IMR-90 (cell line): ENCODE results near the gene KRT77. TPM values are rescaled to one million over a fixed set of nuclear protein-coding genes. Genes with fewer than 3 reads are reported as not detected.

Experiments used
- ATAC-seq: fragments of 200-7000 bp; cut with Tn5 transposase; 2 replicates; pipeline ENCODE4 v1.9.1; 2020; ENCODE audit warnings: low read depth, mild to moderate bottlenecking, moderate library complexity
- BruUV-seq: library from RNA; stranded (reverse); fragments of 400-500 nt; replicated peaks from 2 replicates; lab custom pipeline; 2021; lab: Mats Ljungman, UMichigan
- CTCF ChIA-PET: fragments of 300-600 bp; formaldehyde crosslinking; extraction: SDS; loops from one replicate; lab custom pipeline; 2021; ENCODE audit warnings: antibody characterized with exemption; lab: Yijun Ruan, JAX
- POLR2A ChIA-PET: fragments of 300-600 bp; sonication (Branson Sonifier 250); formaldehyde crosslinking; loops from one replicate; lab custom pipeline; 2022; ENCODE audit warnings: antibody characterized with exemption; ENCODE audit not compliant: unreplicated experiment; lab: Charles Lee
- DNase-seq: peaks from one replicate; pipeline ENCODE4 v3.0.0; 2013
- H2AFZ ChIP-seq: replicated peaks from 2 replicates; pipeline ENCODE3; 2013; ENCODE audit warnings: low read length, mild to moderate bottlenecking; ENCODE audit not compliant: poor library complexity
- H2AK5ac ChIP-seq: 2 replicates; pipeline ENCODE4 v1.6.1; 2013; ENCODE audit warnings: low read depth, low read length, inconsistent platforms
- H2AK9ac ChIP-seq: replicated peaks from 2 replicates; pipeline ENCODE3; 2013; ENCODE audit warnings: mild to moderate bottlenecking, low read depth, low read length, moderate library complexity; ENCODE audit not compliant: poor library complexity
- H2BK120ac ChIP-seq: 2 replicates; pipeline ENCODE4 v1.6.1; 2013; ENCODE audit warnings: low read depth, low read length, inconsistent platforms
- H2BK15ac ChIP-seq: 3 replicates; pipeline ENCODE4 v1.6.1; 2013; ENCODE audit warnings: low read depth, low read length, inconsistent platforms
- H2BK20ac ChIP-seq: 2 replicates; pipeline ENCODE4 v1.6.1; 2013; ENCODE audit warnings: low read depth, mild to moderate bottlenecking, inconsistent platforms, low read length, moderate library complexity
- H2BK5ac ChIP-seq: 2 replicates; pipeline ENCODE4 v1.6.1; 2013; ENCODE audit warnings: mild to moderate bottlenecking, low read depth, low read length, inconsistent platforms; ENCODE audit not compliant: poor library complexity, severe bottlenecking
- H3K14ac ChIP-seq: replicated peaks from 2 replicates; pipeline ENCODE4 v1.6.1; 2013; ENCODE audit warnings: low read depth, low read length, inconsistent platforms
- H3K18ac ChIP-seq: 2 replicates; pipeline ENCODE4 v1.6.1; 2013; ENCODE audit warnings: low read depth, low read length, control low read depth
- H3K23ac ChIP-seq: 2 replicates; pipeline ENCODE4 v1.6.1; 2013; ENCODE audit warnings: low read depth, low read length, inconsistent platforms
- H3K27ac ChIP-seq: 2 replicates; pipeline ENCODE4 v1.5.1; 2013; ENCODE audit warnings: mild to moderate bottlenecking, control low read depth, low read length; ENCODE audit not compliant: insufficient read depth
- H3K27me3 ChIP-seq: 2 replicates; pipeline ENCODE4 v1.6.1; 2013; ENCODE audit warnings: low read length; ENCODE audit not compliant: control insufficient read depth, insufficient read depth
- H3K36me3 ChIP-seq: 2 replicates; pipeline ENCODE4 v1.6.1; 2013; ENCODE audit warnings: low read length, mixed read lengths; ENCODE audit not compliant: control insufficient read depth, insufficient read depth
- H3K4ac ChIP-seq: 2 replicates; pipeline ENCODE4 v1.6.1; 2013; ENCODE audit warnings: low read depth, low read length, inconsistent platforms
- H3K4me1 ChIP-seq: 2 replicates; pipeline ENCODE4 v1.6.1; 2013; ENCODE audit warnings: low read length, mixed read lengths; ENCODE audit not compliant: control insufficient read depth, insufficient read depth
- H3K4me2 ChIP-seq: 2 replicates; pipeline ENCODE4 v1.6.1; 2013; ENCODE audit warnings: low read depth, mild to moderate bottlenecking, control low read depth, low read length, moderate library complexity
- H3K4me3 ChIP-seq: 2 replicates; pipeline ENCODE4 v1.5.1; 2013; ENCODE audit warnings: low read depth, mild to moderate bottlenecking, control low read depth, low read length, moderate library complexity; ENCODE audit not compliant: insufficient read depth
- H3K56ac ChIP-seq: 2 replicates; pipeline ENCODE4 v1.6.1; 2013; ENCODE audit warnings: low read length, inconsistent platforms; ENCODE audit not compliant: insufficient read depth; ENCODE audit errors: extremely low read depth
- H3K79me1 ChIP-seq, 2 experiments: 2 replicates each; pipeline ENCODE4 v1.6.1; 2013; ENCODE audit warnings: low read length in 2 of 2, inconsistent platforms in 1 of 2, low read depth in 1 of 2
- H3K9ac ChIP-seq: 2 replicates; pipeline ENCODE4 v1.6.1; 2013; ENCODE audit warnings: low read depth, low read length, control low read depth
- H3K9me1 ChIP-seq: 2 replicates; pipeline ENCODE4 v1.6.1; 2013; ENCODE audit warnings: low read length, inconsistent platforms; ENCODE audit not compliant: insufficient read depth
- H3K9me3 ChIP-seq: 2 replicates; pipeline ENCODE4 v1.6.1; 2013; ENCODE audit warnings: low read length; ENCODE audit not compliant: control insufficient read depth, insufficient read depth
- H4K20me1 ChIP-seq: 2 replicates; pipeline ENCODE4 v1.6.1; 2013; ENCODE audit warnings: low read length, inconsistent platforms; ENCODE audit not compliant: insufficient read depth
- H4K5ac ChIP-seq: 2 replicates; pipeline ENCODE4 v1.6.1; 2013; ENCODE audit warnings: mild to moderate bottlenecking, low read depth, low read length, control low read depth
- H4K8ac ChIP-seq, 2 experiments: 2 replicates each; pipeline ENCODE4 v1.6.1; 2013; ENCODE audit warnings: low read depth in 2 of 2, low read length in 2 of 2, control low read depth in 1 of 2, inconsistent platforms in 1 of 2
- H4K91ac ChIP-seq: 2 replicates; pipeline ENCODE4 v1.6.1; 2013; ENCODE audit warnings: low read depth, low read length, inconsistent platforms; ENCODE audit not compliant: insufficient read depth
- BHLHE40 ChIP-seq: fragments of 150-350 bp; IDR thresholded peaks from 2 replicates; pipeline ENCODE4 v1.6.1; 2016; ENCODE audit warnings: mild to moderate bottlenecking, low read depth, low read length
- CEBPB ChIP-seq: IDR thresholded peaks from 2 replicates; pipeline ENCODE4 v1.6.1; 2012; ENCODE audit warnings: low read depth, low read length, improper control_type of control experiment
- MAFK ChIP-seq: IDR thresholded peaks from 2 replicates; pipeline ENCODE4 v1.6.1; 2012; ENCODE audit warnings: low read depth, low read length, improper control_type of control experiment
- MXI1 ChIP-seq: IDR thresholded peaks from 2 replicates; pipeline ENCODE4 v1.6.1; 2012; ENCODE audit warnings: low read depth, mild to moderate bottlenecking, low read length, moderate library complexity, borderline replicate concordance
- NFE2L2 ChIP-seq: fragments of 150-350 bp; IDR thresholded peaks from 2 replicates; pipeline ENCODE4 v1.6.1; 2016; ENCODE audit warnings: low read depth, mild to moderate bottlenecking, low read length
- RCOR1 ChIP-seq: IDR thresholded peaks from 2 replicates; pipeline ENCODE4 v1.6.1; 2012; ENCODE audit warnings: mild to moderate bottlenecking, low read length, improper control_type of control experiment; ENCODE audit not compliant: insufficient replicate concordance
- SMC3 ChIP-seq: fragments of 150-350 bp; IDR thresholded peaks from 2 replicates; pipeline ENCODE4 v1.6.1; 2016; ENCODE audit warnings: low read depth, mild to moderate bottlenecking, antibody characterized with exemption, low read length, moderate library complexity
- WGBS, 2 experiments: methylation state at CpG; one replicate each; pipeline versions ENCODE4 v1.1.5 to v1.1.7; 2013; ENCODE audit warnings: missing lambda C conversion rate in 2 of 2; ENCODE audit not compliant: insufficient read length in 1 of 2; ENCODE audit errors: extremely low coverage in 2 of 2; 5-methylcytosine and 5-hydroxymethylcytosine counted together
- dilution Hi-C: fragments of 300-500 bp; cut with HindIII; formaldehyde crosslinking; loops from one replicate; pipeline ENCODE4 v1.14.3; 2018; ENCODE audit warnings: low sequenced_read_pairs; ENCODE audit not compliant: unreplicated experiment
- in situ Hi-C: fragments of 300-500 bp; cut with MboI; formaldehyde crosslinking; loops from 3 replicates; pipeline ENCODE4 v1.14.3; 2019; ENCODE audit warnings: low sequenced_read_pairs, inconsistent platforms, mixed read lengths
- intact Hi-C: fragments of 100-400 bp; cut with micrococcal nuclease; formaldehyde crosslinking; loops from 2 replicates; pipeline ENCODE4 v1.10.0; 2022
- polyA plus RNA-seq, 3 experiments: library from polyadenylated mRNA; depleted of rRNA; stranded (reverse); fragments of >200 nt; gene quantifications; 2 replicates each; pipeline ENCODE4 v1.2.3, GENCODE V29; 2012; ENCODE audit warnings: low replicate concordance in 1 of 3
- total RNA-seq: library from RNA; depleted of rRNA; stranded (reverse); fragments of >200 nt; gene quantifications from 2 replicates; pipeline ENCODE4 v1.2.3, GENCODE V29; 2012
- TF ChIP-seq, protein P1 (sequence below): fragments of 150-350 bp; IDR thresholded peaks from 2 replicates; pipeline ENCODE4 v1.6.1; 2017; ENCODE audit warnings: mild to moderate bottlenecking, antibody characterized with exemption, low read length, low read depth

Gene KRT77
- total and polyA plus RNA-seq, 2 of the 4 experiments (the other 2 are of a cell fraction), result not detected

- no peak overlapping the region for H3K4me3 ChIP-seq
- no peak overlapping the region for H2AK5ac ChIP-seq
- no peak for DNase-seq
- H3K27ac ChIP-seq, result no peak overlapping the region
- BruUV-seq, result no TSS peak
- H3K36me3 ChIP-seq, result no peaks in the 10 kb centered on the region
- H2BK20ac ChIP-seq, result no peak overlapping the region
- H3K9me3 ChIP-seq, result no peaks in the 10 kb centered on the region
- no peak overlapping the region for H3K23ac ChIP-seq
- ChIA-PET CTCF (no interaction called here), POLR2A (no interaction called here)
- H4K91ac ChIP-seq, result no peak overlapping the region
- H3K9me1 ChIP-seq, result no peaks in the 10 kb centered on the region
- H3K4ac ChIP-seq, result no peak overlapping the region
- no peak overlapping the region for H4K8ac ChIP-seq
- no peaks in the 10 kb centered on the region for H4K20me1 ChIP-seq
- TF ChIP-seq MXI1, result no peak
- no peak for TF ChIP-seq SMC3
- no peak for TF ChIP-seq BHLHE40
- no peak for TF ChIP-seq MAFK
- TF ChIP-seq, protein P1, sequence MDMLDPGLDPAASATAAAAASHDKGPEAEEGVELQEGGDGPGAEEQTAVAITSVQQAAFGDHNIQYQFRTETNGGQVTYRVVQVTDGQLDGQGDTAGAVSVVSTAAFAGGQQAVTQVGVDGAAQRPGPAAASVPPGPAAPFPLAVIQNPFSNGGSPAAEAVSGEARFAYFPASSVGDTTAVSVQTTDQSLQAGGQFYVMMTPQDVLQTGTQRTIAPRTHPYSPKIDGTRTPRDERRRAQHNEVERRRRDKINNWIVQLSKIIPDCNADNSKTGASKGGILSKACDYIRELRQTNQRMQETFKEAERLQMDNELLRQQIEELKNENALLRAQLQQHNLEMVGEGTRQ, result no peak
- TF ChIP-seq NFE2L2, result no peak
- TF ChIP-seq RCOR1, result no peak
- no peak for TF ChIP-seq CEBPB
- H3K9ac ChIP-seq, result no peak overlapping the region
- intact Hi-C loops, result no loop called here
- H3K79me1 ChIP-seq, result no peaks in the 10 kb centered on the region
- 74% methylated on average over 3 of the region's 9 CpGs; no CpG with 5 or more reads in 1 of the 2 experiments for WGBS, 2 experiments
- H2BK15ac ChIP-seq, result no peak overlapping the region
- H2AFZ ChIP-seq, result no peak overlapping the region
- no peak overlapping the region for H4K5ac ChIP-seq
- H2AK9ac ChIP-seq, result no peak overlapping the region
- H3K18ac ChIP-seq, result no peak overlapping the region
- no peak for ATAC-seq
- in situ Hi-C loops, result no loop called here
- H3K14ac ChIP-seq, result no peak overlapping the region
- H3K27me3 ChIP-seq, result peaks cover 32% of the 10 kb centered on the region
- H2BK5ac ChIP-seq, result no peak overlapping the region
- dilution Hi-C loops, result no loop called here
- H3K4me1 ChIP-seq, result no peaks in the 10 kb centered on the region
- H2BK120ac ChIP-seq, result no peak overlapping the region
- no peak overlapping the region for H3K56ac ChIP-seq
- no peak overlapping the region for H3K4me2 ChIP-seq
These were observed 55.7 kb downstream of the KRT77 start for GRCh38 chr12:52647601-52648000.
